Endothelial cell of umbilical vein (primary cell): ENCODE data around the gene ROCK2. TPM values are rescaled to one million over a fixed set of nuclear protein-coding genes. Genes with fewer than 3 reads are reported as not detected.
A peak's percentile ranks its signal among the peaks of the same experiment; 100 is the strongest.

ENCODE experiments used
- BruUV-seq: library from RNA; stranded (reverse); fragments of 400-500 nt; replicated peaks from 2 replicates; lab custom pipeline; 2021; lab: Mats Ljungman, UMichigan
- CTCF ChIA-PET: fragments of 300-600, 350-600 bp; sonication (Branson Sonifier 250); formaldehyde crosslinking; loops from one replicate; lab custom pipeline; 2021; ENCODE audit warnings: antibody characterized with exemption, inconsistent platforms; lab: Charles Lee
- POLR2A ChIA-PET: fragments of 300-600, 350-600 bp; sonication (Branson Sonifier 250); formaldehyde crosslinking; loops from one replicate; lab custom pipeline; 2021; ENCODE audit warnings: antibody characterized with exemption, inconsistent platforms; lab: Charles Lee
- DNase-seq: peaks from one replicate; pipeline ENCODE4 v3.0.0-alpha.2; 2011; ENCODE audit warnings: low read depth, low spot score
- FAIRE-seq: peaks from 2 replicates; lab custom pipeline; 2011; peaks lifted over from hg19 to GRCh38; lab: Jason Lieb, UNC
- H2AFZ ChIP-seq: 2 replicates; pipeline ENCODE4 v1.6.0; 2012; ENCODE audit warnings: low read depth, low read length, control low read depth, inconsistent platforms
- H3K27ac ChIP-seq: 2 replicates; pipeline ENCODE4 v1.5.1; 2011; ENCODE audit warnings: low read depth, mild to moderate bottlenecking, control low read depth, low read length, moderate library complexity; ENCODE audit not compliant: insufficient read depth
- H3K27me3 ChIP-seq, 2 experiments: 2 replicates each; pipeline versions ENCODE4 v1.6.0 to v1.6.1; 2011; ENCODE audit warnings: low read length in 2 of 2, mixed read lengths in 1 of 2; ENCODE audit not compliant: control insufficient read depth in 2 of 2, insufficient read depth in 2 of 2
- H3K36me3 ChIP-seq, 2 experiments: 2 replicates in 1 of 2; 3 replicates in 1 of 2; pipeline ENCODE4 v1.5.1; 2011; ENCODE audit warnings: low read length in 2 of 2, mild to moderate bottlenecking in 1 of 2, moderate library complexity in 1 of 2; ENCODE audit not compliant: control insufficient read depth in 2 of 2, insufficient read depth in 2 of 2; ENCODE audit errors: extremely low read depth in 1 of 2
- H3K4me1 ChIP-seq: 3 replicates; pipeline ENCODE4 v1.5.1; 2011; ENCODE audit warnings: mild to moderate bottlenecking, low read length; ENCODE audit not compliant: control insufficient read depth, insufficient read depth; ENCODE audit errors: extremely low read depth
- H3K4me2 ChIP-seq: 2 replicates; pipeline ENCODE4 v1.6.1; 2011; ENCODE audit warnings: low read length, control low read depth, mixed read lengths; ENCODE audit not compliant: insufficient read depth
- H3K4me3 ChIP-seq, 3 experiments: fragments of 200-600 bp in 1 of 3; sonication (generic), shearing (Covaris generic) in 1 of 3; replicated peaks in 1 of 3; 2 replicates each; pipeline ENCODE4 v1.5.1; 2011 to 2016; ENCODE audit warnings: control low read depth in 3 of 3, low read length in 3 of 3, mild to moderate bottlenecking in 2 of 3, inconsistent platforms in 1 of 3, low read depth in 1 of 3, moderate library complexity in 1 of 3; ENCODE audit not compliant: insufficient read depth in 1 of 3
- H3K79me2 ChIP-seq: 2 replicates; pipeline ENCODE4 v1.6.0; 2012; ENCODE audit warnings: low read length, inconsistent platforms; ENCODE audit not compliant: control insufficient read depth, insufficient read depth
- H3K9ac ChIP-seq: replicated peaks from 2 replicates; pipeline ENCODE3; 2011; ENCODE audit warnings: low read length, control low read depth; ENCODE audit not compliant: insufficient read depth; ENCODE audit errors: extremely low read depth
- H3K9me1 ChIP-seq: replicated peaks from 3 replicates; pipeline ENCODE4 v1.6.0; 2011; ENCODE audit warnings: mild to moderate bottlenecking, low read length; ENCODE audit not compliant: control insufficient read depth, insufficient read depth; ENCODE audit errors: extremely low read depth
- H3K9me3 ChIP-seq: replicated peaks from 2 replicates; pipeline ENCODE4 v1.5.1; 2012; ENCODE audit warnings: low read length, inconsistent platforms; ENCODE audit not compliant: control insufficient read depth, insufficient read depth
- H4K20me1 ChIP-seq: replicated peaks from 2 replicates; pipeline ENCODE3; 2011; ENCODE audit warnings: mild to moderate bottlenecking, low read length; ENCODE audit not compliant: control insufficient read depth, insufficient read depth; ENCODE audit errors: extremely low read depth
- CTCF ChIP-seq, 2 donors: IDR thresholded peaks; 1 replicate in 1 of 2; 2 replicates in 1 of 2; pipeline ENCODE4 v1.5.1; 2011; ENCODE audit warnings: low read length in 2 of 2, mild to moderate bottlenecking in 2 of 2, moderate library complexity in 2 of 2, control low read depth in 1 of 2, inconsistent platforms in 1 of 2, low read depth in 1 of 2; ENCODE audit not compliant: insufficient read depth in 1 of 2; ENCODE audit errors: extremely low read depth in 1 of 2
- EZH2 ChIP-seq: IDR thresholded peaks from 2 replicates; pipeline ENCODE4 v1.6.1; 2012; ENCODE audit warnings: borderline replicate concordance, low read depth, mild to moderate bottlenecking, moderate library complexity, low read length, inconsistent platforms; ENCODE audit not compliant: severe bottlenecking
- FOS ChIP-seq: IDR thresholded peaks from 2 replicates; pipeline ENCODE4 v1.6.1; 2011; ENCODE audit warnings: mild to moderate bottlenecking, low read length, moderate library complexity, borderline replicate concordance; ENCODE audit not compliant: insufficient read depth
- JUN ChIP-seq: IDR thresholded peaks from 2 replicates; pipeline ENCODE4 v1.6.1; 2011; ENCODE audit warnings: borderline replicate concordance, low read depth; ENCODE audit not compliant: insufficient read length, insufficient read depth
- MYC ChIP-seq: IDR thresholded peaks from one replicate; pipeline ENCODE4 v1.6.1; 2011; ENCODE audit warnings: mild to moderate bottlenecking, low read depth, low read length
- POLR2AphosphoS5 ChIP-seq: IDR thresholded peaks from 2 replicates; pipeline ENCODE4 v1.6.1; 2012; ENCODE audit warnings: low read depth, mild to moderate bottlenecking, control low read depth, low read length, moderate library complexity; ENCODE audit not compliant: insufficient read depth
- dilution Hi-C: fragments of 300-500 bp; cut with MboI; formaldehyde crosslinking; loops from one replicate; pipeline ENCODE4 v1.15.0; 2019; ENCODE audit warnings: low sequenced_read_pairs; ENCODE audit not compliant: extremely low pct_ligation_motif_present
- intact Hi-C: fragments of 100-400 bp; cut with micrococcal nuclease; formaldehyde crosslinking; loops from one replicate; pipeline ENCODE4 v1.10.0; 2022
- polyA plus RNA-seq, 4 experiments: library from polyadenylated mRNA; depleted of rRNA in 3 of 4; stranded (reverse) in 3 of 4; unstranded in 1 of 4; fragments of >200 nt; gene quantifications; 2 replicates each; pipeline versions ENCODE4 v1.2.1 to v1.2.3, GENCODE V29; 2011 to 2012; ENCODE audit warnings: missing spikeins in 1 of 4
- total RNA-seq: library from RNA; stranded (reverse); gene quantifications from 2 replicates; pipeline ENCODE4 v1.2.3, GENCODE V29; 2021

ROCK2 gene
- total and polyA plus RNA-seq, 2 donors (not counting 3 experiments of a cell fraction or from before 2014, with no cell fraction given) = 5.2 to 56.5 TPM

GRCh38 chr2:11208083-11208482, 136.4 kb downstream of the ROCK2 start:
- Histone ChIP-seq H2AFZ (no peak overlapping the region), H3K9ac (no peak overlapping the region), H3K79me2 (no peaks in the 10 kb centered on the region), H3K27ac (no peak overlapping the region), H3K4me2 (no peak overlapping the region), H3K4me1 (peaks cover 23% of the 10 kb centered on the region), H3K36me3 (peaks cover 0 to 2% of the 10 kb centered on the region in 2 experiments), H3K9me3 (no peaks in the 10 kb centered on the region), H3K9me1 (no peaks in the 10 kb centered on the region), H3K4me3 (no peak overlapping the region), H3K27me3 (no peaks in the 10 kb centered on the region), H4K20me1 (no peaks in the 10 kb centered on the region)
- FAIRE-seq = no peak
- intact Hi-C loops = no loop called here
- BruUV-seq = no TSS peak
- dilution Hi-C loops = no loop called here
- DNase-seq = no peak
- CTCF ChIA-PET = interaction anchor here (0.8 to 3.6 kb wide), 3 partner anchors 25 to 204 kb away, joined by 3 to 10 read pairs (median 3); a partner anchor contains a TSS
- POLR2A ChIA-PET = no interaction called here
- TF ChIP-seq FOS = no peak
- no peak for TF ChIP-seq JUN
- no peak for TF ChIP-seq CTCF (IDR thresholded peaks at IDR 0.05; ENCODE audit: extremely low read depth in 1 of 2, insufficient read depth in 1 of 2, low read depth in 1 of 2, low read length in 2 of 2)

- Histone ChIP-seq H3K36me3 (peaks cover 2 to 14% of the 10 kb centered on the region in 2 experiments), H3K4me1 (peaks cover 27% of the 10 kb centered on the region), H3K27ac (peak overlapping the region; percentile 84), H3K9me1 (no peaks in the 10 kb centered on the region), H3K79me2 (peaks cover 2% of the 10 kb centered on the region), H2AFZ (no peak overlapping the region), H3K27me3 (no peaks in the 10 kb centered on the region), H4K20me1 (no peaks in the 10 kb centered on the region), H3K9ac (peak overlapping the region; percentile 57), H3K9me3 (no peaks in the 10 kb centered on the region), H3K4me2 (peak overlapping the region; percentile 81), H3K4me3 (no peak overlapping the region)
- dilution Hi-C loops = no loop called here
- ChIA-PET CTCF (interaction anchor here (1.1 to 2.3 kb wide), 7 partner anchors 12 to 371 kb away, joined by 3 to 19 read pairs (median 6); a partner anchor contains a TSS), POLR2A (no interaction called here)
- DNase-seq = peak; percentile 71
- BruUV-seq = no TSS peak
- peak; percentile 82 for FAIRE-seq
- TF ChIP-seq MYC (no peak), EZH2 (no peak), POLR2AphosphoS5 (no peak), JUN (peak; percentile 79), FOS (peak; percentile 82)
- intact Hi-C loops = loop anchor here (2.0 kb wide), 1 partner anchor 71 kb away; a partner anchor contains a TSS
Measured at GRCh38 chr2:11203480-11203879, 141.0 kb downstream of the ROCK2 start.
